GM23248 (cell line): ENCODE data around the gene TCF25.

Source experiments
- EZH2 ChIP-seq: fragments of 200-600 bp; sonication (generic); IDR thresholded peaks from 2 replicates; pipeline ENCODE4 v1.6.1; 2018; ENCODE audit warnings: antibody characterized with exemption, mild to moderate bottlenecking; ENCODE audit not compliant: insufficient read depth, poor library complexity, severe bottlenecking
- EZH2phosphoT487 ChIP-seq: fragments of 200-600 bp; sonication (generic); IDR thresholded peaks from 2 replicates; pipeline ENCODE4 v1.6.1; 2018; ENCODE audit warnings: antibody characterized with exemption, moderate library complexity, mild to moderate bottlenecking, low read depth; ENCODE audit not compliant: insufficient read depth

DNA sequence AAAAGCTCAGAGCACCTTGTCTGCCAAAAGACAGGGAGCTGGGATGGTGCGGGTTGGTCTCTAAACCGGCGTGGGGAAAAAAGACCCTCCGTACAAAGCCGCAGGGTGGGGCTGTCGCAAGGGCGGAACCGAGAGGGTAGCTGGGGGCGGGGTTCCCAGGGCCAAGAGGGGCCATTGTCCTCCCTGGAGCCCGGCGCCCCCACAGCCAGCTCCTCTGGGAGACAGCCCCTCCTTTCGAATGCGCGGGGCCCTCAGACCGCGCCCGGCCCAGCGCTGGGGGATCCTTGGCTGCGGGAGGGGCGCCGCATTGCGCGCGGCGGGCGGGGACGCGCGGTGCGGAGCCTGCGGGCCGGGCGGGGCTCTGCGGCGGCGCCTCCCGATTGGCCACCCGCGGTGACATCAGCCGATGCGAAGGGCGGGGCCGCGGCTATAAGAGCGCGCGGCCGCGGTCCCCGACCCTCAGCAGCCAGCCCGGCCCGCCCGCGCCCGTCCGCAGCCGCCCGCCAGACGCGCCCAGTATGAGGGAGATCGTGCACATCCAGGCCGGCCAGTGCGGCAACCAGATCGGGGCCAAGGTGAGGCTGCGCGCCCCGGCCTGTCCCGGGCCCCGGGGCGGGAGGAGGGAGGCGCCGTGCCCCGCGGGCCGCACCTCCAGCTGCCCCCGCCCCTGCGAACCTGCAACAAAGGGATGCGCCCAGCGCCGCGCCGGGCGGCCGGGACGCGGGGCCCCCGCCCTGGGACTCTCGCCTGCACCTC, 49.7 kb downstream of the TCF25 start, which contains the start of gene TUBB3:
- TF ChIP-seq EZH2phosphoT487: no peak
- TF ChIP-seq EZH2: no peak
